Sigmoid colon (tissue), 3 donors: ENCODE measurements around the gene CD40.

ENCODE experiments used
- CTCF ChIP-seq, 4 experiments: fragments of 450-650 bp in 3 of 4; fragments of 200-600 bp in 1 of 4; IDR thresholded peaks; one replicate each; pipeline ENCODE4 v1.5.1; 2016 to 2019; ENCODE audit warnings: antibody characterized with exemption in 4 of 4, mild to moderate bottlenecking in 3 of 4, moderate library complexity in 2 of 4
- POLR2A ChIP-seq, 2 donors: fragments of 450-650 bp; IDR thresholded peaks; one replicate each; pipeline ENCODE4 v1.6.1; 2016; ENCODE audit warnings: antibody characterized with exemption in 2 of 2, mild to moderate bottlenecking in 2 of 2, moderate library complexity in 2 of 2

DNA sequence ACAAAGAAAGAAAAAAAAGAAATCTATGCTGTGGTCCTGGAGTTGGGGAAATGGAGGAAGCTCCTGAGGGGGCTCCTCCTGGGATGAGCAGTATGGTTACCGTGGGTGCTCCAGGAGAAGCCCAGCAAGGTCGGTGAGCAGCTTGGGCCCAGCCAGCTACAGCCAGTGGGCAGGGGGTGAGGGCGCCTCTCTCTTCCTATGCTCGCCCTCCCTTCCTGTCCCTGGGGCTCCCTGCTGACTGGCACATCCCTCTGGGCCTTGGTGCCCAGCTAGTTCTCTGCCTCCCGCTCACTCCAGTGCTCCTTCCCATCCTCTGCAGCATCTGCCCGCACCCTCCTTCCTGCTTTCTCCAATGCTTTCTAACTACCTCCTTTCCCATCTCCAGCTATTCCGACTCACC is 16.6 kb downstream of the CD40 start:
- TF ChIP-seq CTCF (IDR thresholded peaks at IDR 0.05) (no peak), POLR2A (IDR thresholded peaks at IDR 0.05) (no peak)
